SK-N-DZ (cell line): ENCODE results near the gene CCN5.
"Not testable (repeated sequence)": the region's sequence is repeated elsewhere in the genome, so short reads cannot be mapped to it uniquely, and the experiment has no call there.

Experiments
- DNase-seq: peaks from one replicate; pipeline ENCODE4 v3.0.0-alpha.2; 2015; ENCODE audit warnings: low spot score

CCN5 gene

GRCh38 chr20:44694159-44694558 lies 21.0 kb upstream of the CCN5 start:
- DNase-seq: no peak

- no peak for DNase-seq
Observed at GRCh38 chr20:44695295-44695673, 19.9 kb upstream of the CCN5 start.

GRCh38 chr20:44695674-44696300 lies 19.4 kb upstream of the CCN5 start:
- DNase-seq: no peak

- peak; percentile 39 for DNase-seq
Observed at GRCh38 chr20:44696315-44696714, 18.9 kb upstream of the CCN5 start.

- DNase-seq: not testable (repeated sequence)
Observed at GRCh38 chr20:44697041-44697440, 18.1 kb upstream of the CCN5 start.

GRCh38 chr20:44698351-44698750 lies 16.8 kb upstream of the CCN5 start:
- DNase-seq: no peak

GRCh38 chr20:44700306-44700705 lies 14.9 kb upstream of the CCN5 start:
- no peak for DNase-seq

GRCh38 chr20:44701118-44701857 lies 13.9 kb upstream of the CCN5 start:
- peak; percentile 46 for DNase-seq

- DNase-seq: no peak
Observed at GRCh38 chr20:44701858-44702256, 13.3 kb upstream of the CCN5 start.

- no peak for DNase-seq
Observed at GRCh38 chr20:44702776-44703175, 12.4 kb upstream of the CCN5 start.

GRCh38 chr20:44703183-44703925 lies 11.8 kb upstream of the CCN5 start:
- DNase-seq: no peak

- DNase-seq: no peak
Observed at GRCh38 chr20:44703956-44704488, 11.1 kb upstream of the CCN5 start.

GRCh38 chr20:44704551-44704971 lies 10.6 kb upstream of the CCN5 start:
- no peak for DNase-seq

GRCh38 chr20:44705364-44706094 lies 9.6 kb upstream of the CCN5 start:
- no peak for DNase-seq

GRCh38 chr20:44706301-44707017 lies 8.7 kb upstream of the CCN5 start:
- DNase-seq: no peak

GRCh38 chr20:44707018-44707579 lies 8.1 kb upstream of the CCN5 start:
- no peak for DNase-seq

GRCh38 chr20:44709380-44709779 lies 5.8 kb upstream of the CCN5 start:
- DNase-seq: no peak

GRCh38 chr20:44709797-44710196 lies 5.4 kb upstream of the CCN5 start:
- DNase-seq: no peak

- no peak for DNase-seq
Observed at GRCh38 chr20:44711237-44711636, 3.9 kb upstream of the CCN5 start.

- DNase-seq: no peak
Observed at GRCh38 chr20:44714102-44714700, 968 bp upstream of the CCN5 start.
